GM12878 (cell line): ENCODE results near the gene SGO1. TPM values are rescaled to one million over a fixed set of nuclear protein-coding genes. Genes with fewer than 3 reads are reported as not detected.

Experiments used
- ATAC-seq: fragments of 200-7000 bp; cut with Tn5 transposase; 3 replicates; pipeline ENCODE4 v1.9.1; 2020; ENCODE audit warnings: mild to moderate bottlenecking, moderate library complexity
- BruUV-seq: library from RNA; stranded (reverse); fragments of 400-500 nt; replicated peaks from 2 replicates; lab custom pipeline; 2021; lab: Mats Ljungman, UMichigan
- CTCF ChIA-PET: fragments of 300-600 bp; sonication (Branson Sonifier 250); formaldehyde crosslinking; extraction: SDS; loops from one replicate; lab custom pipeline; 2021; ENCODE audit warnings: inconsistent platforms; lab: Yijun Ruan, JAX
- POLR2A ChIA-PET: fragments of 350-600 bp; formaldehyde crosslinking; extraction: SDS; loops from one replicate; lab custom pipeline; 2021; ENCODE audit warnings: inconsistent platforms; lab: Charles Lee
- RAD21 ChIA-PET: fragments of 300-600 bp; sonication (Branson Sonifier 250); formaldehyde crosslinking; loops from one replicate; lab custom pipeline; 2023; ENCODE audit warnings: antibody characterized with exemption; ENCODE audit not compliant: unreplicated experiment; lab: Charles Lee
- SMC1A ChIA-PET: fragments of 300-600 bp; sonication (Branson Sonifier 250); formaldehyde crosslinking; loops from one replicate; lab custom pipeline; 2023; ENCODE audit not compliant: unreplicated experiment, uncharacterized antibody; lab: Charles Lee
- DNase-seq: peaks from one replicate; pipeline ENCODE4 v3.0.0-alpha.2; 2011; ENCODE audit warnings: low read depth, low spot score
- FAIRE-seq: peaks from 3 replicates; lab custom pipeline; 2011; peaks lifted over from hg19 to GRCh38; lab: Jason Lieb, UNC
- H2AFZ ChIP-seq: 2 replicates; pipeline ENCODE4 v1.6.0; 2011; ENCODE audit warnings: low read depth, low read length, control low read depth; ENCODE audit not compliant: control insufficient read depth
- H3K27ac ChIP-seq: 2 replicates; pipeline ENCODE4 v1.5.1; 2011; ENCODE audit warnings: control low read depth; ENCODE audit not compliant: control insufficient read depth, insufficient read depth
- H3K27me3 ChIP-seq, 2 experiments: replicated peaks in 1 of 2; 2 replicates each; pipeline versions ENCODE4 v1.6.0 to v1.6.1; 2011; ENCODE audit warnings: low read length in 1 of 2; ENCODE audit not compliant: control insufficient read depth in 2 of 2, insufficient read depth in 2 of 2
- H3K36me3 ChIP-seq, 2 experiments: 2 replicates each; pipeline ENCODE4 v1.5.1; 2011; ENCODE audit warnings: low read length in 1 of 2; ENCODE audit not compliant: control insufficient read depth in 2 of 2, insufficient read depth in 2 of 2
- H3K4me1 ChIP-seq: 2 replicates; pipeline ENCODE4 v1.6.1; 2011; ENCODE audit warnings: mild to moderate bottlenecking, low read length, moderate library complexity, mixed read lengths; ENCODE audit not compliant: control insufficient read depth, insufficient read depth
- H3K4me2 ChIP-seq: 2 replicates; pipeline ENCODE4 v1.6.0; 2011; ENCODE audit warnings: control low read depth; ENCODE audit not compliant: control insufficient read depth, insufficient read depth
- H3K4me3 ChIP-seq: fragments of 200-600 bp; sonication (generic); 2 replicates; pipeline ENCODE4 v1.5.1; 2016
- H3K79me2 ChIP-seq: 2 replicates; pipeline ENCODE4 v1.6.0; 2011; ENCODE audit warnings: low read length; ENCODE audit not compliant: control insufficient read depth, insufficient read depth
- H3K9ac ChIP-seq: 2 replicates; pipeline ENCODE4 v1.8.0; 2011; ENCODE audit warnings: low read length, control low read depth, mixed read lengths; ENCODE audit not compliant: control insufficient read depth, insufficient read depth
- H3K9me3 ChIP-seq: replicated peaks from 3 replicates; pipeline ENCODE4 v1.5.1; 2011; ENCODE audit warnings: mild to moderate bottlenecking, low read length; ENCODE audit not compliant: control insufficient read depth, insufficient read depth
- H4K20me1 ChIP-seq: 2 replicates; pipeline ENCODE4 v1.6.0; 2011; ENCODE audit not compliant: control insufficient read depth, insufficient read depth
- MTA3 ChIP-seq: IDR thresholded peaks from 2 replicates; pipeline ENCODE4 v1.6.1; 2012; ENCODE audit warnings: low read length, inconsistent platforms, borderline replicate concordance
- RAD21 ChIP-seq: IDR thresholded peaks from 2 replicates; pipeline ENCODE4 v1.6.1; 2011; ENCODE audit warnings: mild to moderate bottlenecking, low read depth, low read length, moderate library complexity; ENCODE audit not compliant: insufficient read depth
- RBBP5 ChIP-seq: fragments of 200-600 bp; sonication (generic); conservative IDR thresholded peaks from 2 replicates; pipeline ENCODE4 v1.6.1; 2016
- SMC3 ChIP-seq: IDR thresholded peaks from 2 replicates; pipeline ENCODE4 v1.6.1; 2011; ENCODE audit warnings: low read length, improper control_type of control experiment, borderline replicate concordance
- SP1 ChIP-seq: IDR thresholded peaks from one replicate; pipeline ENCODE4 v1.6.1; 2011; ENCODE audit warnings: low read depth, low read length
- TCF7 ChIP-seq: IDR thresholded peaks from 2 replicates; pipeline ENCODE4 v1.6.1; 2014; ENCODE audit warnings: antibody characterized with exemption, borderline replicate concordance
- WGBS: methylation state at CpG from one replicate; pipeline ENCODE4 v1.1.6; 2016; ENCODE audit warnings: low lambda C conversion rate; ENCODE audit not compliant: insufficient replicate concordance, insufficient coverage; ENCODE audit errors: missing lambda C conversion rate; 5-methylcytosine and 5-hydroxymethylcytosine counted together
- in situ Hi-C: fragments of 300-500 bp; cut with MboI; formaldehyde crosslinking; loops from 9 replicates; pipeline ENCODE4 v1.14.3; 2018; ENCODE audit warnings: mixed read lengths
- intact Hi-C: fragments of 100-400 bp; cut with micrococcal nuclease; formaldehyde crosslinking; loops from one replicate; pipeline ENCODE4 v1.14.2; 2022; ENCODE audit not compliant: unreplicated experiment
- polyA plus RNA-seq, 11 experiments: library from polyadenylated mRNA; depleted of rRNA in 4 of 11; unstranded in 6 of 11; stranded (reverse) in 5 of 11; fragments of >200 nt; fragmentation: Nextera tagmentation in 4 of 11; fragmentation: Illumina TruSeq in 1 of 11; extraction: Ambion mirVana in 4 of 11; extraction: Trizol in 1 of 11; gene quantifications; 1 replicate in 1 of 11; 2 replicates in 10 of 11; pipeline versions ENCODE4 v1.2.1 to v1.2.3, GENCODE V29; 2011 to 2016; ENCODE audit warnings: inconsistent platforms in 2 of 11, missing spikeins in 2 of 11, low read depth in 1 of 11
- total RNA-seq, 4 experiments: library from RNA; depleted of rRNA in 3 of 4; stranded (reverse); fragments of >200 nt in 3 of 4; fragmentation: Illumina TruSeq in 1 of 4; extraction: Trizol in 1 of 4; gene quantifications; 2 replicates each; pipeline versions ENCODE4 v1.2.1 to v1.2.3, GENCODE V29; 2013 to 2021
- TF ChIP-seq, protein P1 (sequence below): fragments of 450-650 bp; IDR thresholded peaks from 2 replicates; pipeline ENCODE4 v1.6.1; 2018; ENCODE audit warnings: borderline replicate concordance, mild to moderate bottlenecking; ENCODE audit not compliant: partially characterized antibody
- TF ChIP-seq, protein P2 (sequence below), 3 experiments: IDR thresholded peaks in 2 of 3; conservative IDR thresholded peaks in 1 of 3; 2 replicates each; pipeline ENCODE4 v1.5.1; 2011; ENCODE audit warnings: low read depth in 3 of 3, low read length in 3 of 3, mild to moderate bottlenecking in 3 of 3, control low read depth in 2 of 3, moderate library complexity in 2 of 3, inconsistent platforms in 1 of 3, mixed read lengths in 1 of 3; ENCODE audit not compliant: control insufficient read depth in 2 of 3, insufficient read depth in 1 of 3; ENCODE audit errors: extremely low read depth in 1 of 3

The SGO1 gene
- total and polyA plus RNA-seq, 10 of the 15 experiments (the other 5 are each of a cell fraction or from before 2014, with no cell fraction given) = 10.9 to 46.2 (median 17.6) TPM

DNA sequence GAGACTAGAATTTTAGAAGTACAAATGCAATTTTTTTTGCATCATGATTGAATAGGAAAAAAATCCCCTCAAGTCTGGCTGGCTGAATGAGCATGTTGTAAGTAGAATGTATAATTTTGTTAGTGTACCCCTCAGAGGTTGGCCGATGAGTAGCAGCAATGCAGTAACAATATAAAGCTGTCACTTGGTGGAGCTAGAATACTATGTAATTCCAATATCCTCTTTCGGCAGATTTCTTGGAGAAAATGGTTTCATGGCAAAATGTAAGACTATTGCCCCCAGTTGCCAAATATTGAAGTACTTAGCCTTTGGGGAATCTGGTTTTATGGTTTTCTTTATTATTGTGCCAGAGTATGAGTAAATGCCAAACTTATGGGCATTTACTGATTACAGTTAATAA, 39.8 kb upstream of the SGO1 start:
- CTCF ChIA-PET = interaction anchor here (0.7 to 1.9 kb wide), 8 partner anchors 14 to 1258 kb away, joined by 3 to 7 read pairs (median 3); no protein-coding TSS in a partner anchor
- TF ChIP-seq SMC3 (peak; percentile 29; the same call in 1 of the 2 replicates), SP1 (no peak), RBBP5 (no peak), MTA3 (no peak), RAD21 (peak; percentile 73), TCF7 (no peak)
- TF ChIP-seq, protein P1, sequence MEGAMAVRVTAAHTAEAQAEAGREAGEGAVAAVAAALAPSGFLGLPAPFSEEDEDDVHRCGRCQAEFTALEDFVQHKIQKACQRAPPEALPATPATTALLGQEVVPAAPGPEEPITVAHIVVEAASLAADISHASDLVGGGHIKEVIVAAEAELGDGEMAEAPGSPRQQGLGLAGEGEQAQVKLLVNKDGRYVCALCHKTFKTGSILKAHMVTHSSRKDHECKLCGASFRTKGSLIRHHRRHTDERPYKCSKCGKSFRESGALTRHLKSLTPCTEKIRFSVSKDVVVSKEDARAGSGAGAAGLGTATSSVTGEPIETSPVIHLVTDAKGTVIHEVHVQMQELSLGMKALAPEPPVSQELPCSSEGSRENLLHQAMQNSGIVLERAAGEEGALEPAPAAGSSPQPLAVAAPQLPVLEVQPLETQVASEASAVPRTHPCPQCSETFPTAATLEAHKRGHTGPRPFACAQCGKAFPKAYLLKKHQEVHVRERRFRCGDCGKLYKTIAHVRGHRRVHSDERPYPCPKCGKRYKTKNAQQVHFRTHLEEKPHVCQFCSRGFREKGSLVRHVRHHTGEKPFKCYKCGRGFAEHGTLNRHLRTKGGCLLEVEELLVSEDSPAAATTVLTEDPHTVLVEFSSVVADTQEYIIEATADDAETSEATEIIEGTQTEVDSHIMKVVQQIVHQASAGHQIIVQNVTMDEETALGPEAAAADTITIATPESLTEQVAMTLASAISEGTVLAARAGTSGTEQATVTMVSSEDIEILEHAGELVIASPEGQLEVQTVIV = no peak
- TF ChIP-seq, protein P2, sequence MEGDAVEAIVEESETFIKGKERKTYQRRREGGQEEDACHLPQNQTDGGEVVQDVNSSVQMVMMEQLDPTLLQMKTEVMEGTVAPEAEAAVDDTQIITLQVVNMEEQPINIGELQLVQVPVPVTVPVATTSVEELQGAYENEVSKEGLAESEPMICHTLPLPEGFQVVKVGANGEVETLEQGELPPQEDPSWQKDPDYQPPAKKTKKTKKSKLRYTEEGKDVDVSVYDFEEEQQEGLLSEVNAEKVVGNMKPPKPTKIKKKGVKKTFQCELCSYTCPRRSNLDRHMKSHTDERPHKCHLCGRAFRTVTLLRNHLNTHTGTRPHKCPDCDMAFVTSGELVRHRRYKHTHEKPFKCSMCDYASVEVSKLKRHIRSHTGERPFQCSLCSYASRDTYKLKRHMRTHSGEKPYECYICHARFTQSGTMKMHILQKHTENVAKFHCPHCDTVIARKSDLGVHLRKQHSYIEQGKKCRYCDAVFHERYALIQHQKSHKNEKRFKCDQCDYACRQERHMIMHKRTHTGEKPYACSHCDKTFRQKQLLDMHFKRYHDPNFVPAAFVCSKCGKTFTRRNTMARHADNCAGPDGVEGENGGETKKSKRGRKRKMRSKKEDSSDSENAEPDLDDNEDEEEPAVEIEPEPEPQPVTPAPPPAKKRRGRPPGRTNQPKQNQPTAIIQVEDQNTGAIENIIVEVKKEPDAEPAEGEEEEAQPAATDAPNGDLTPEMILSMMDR (IDR thresholded peaks at IDR 0.05 in 2 of 3, conservative IDR thresholded peaks at IDR 0.05 in 1 of 3; ENCODE audit: control insufficient read depth in 2 of 3, extremely low read depth in 1 of 3, insufficient read depth in 1 of 3, low read depth in 3 of 3, low read length in 3 of 3) = peak; percentile 25 to 52 (median 40); a peak in 4 of 6 replicates
- in situ Hi-C loops = no loop called here
- Histone ChIP-seq H3K36me3 (no peaks in the 10 kb centered on the region), H3K9ac (no peak overlapping the region), H3K9me3 (no peaks in the 10 kb centered on the region), H3K27me3 (no peaks in the 10 kb centered on the region), H3K79me2 (no peaks in the 10 kb centered on the region), H4K20me1 (no peaks in the 10 kb centered on the region), H2AFZ (no peak overlapping the region), H3K4me3 (no peak overlapping the region), H3K4me1 (no peaks in the 10 kb centered on the region), H3K4me2 (no peak overlapping the region), H3K27ac (no peak overlapping the region)
- DNase-seq (no peak), ATAC-seq (peak; percentile 66), FAIRE-seq (no peak)
- no TSS peak for BruUV-seq
- 32% methylated on average over 2 of the region's 2 CpGs for WGBS
- SMC1A ChIA-PET = interaction anchor here (2.6 kb wide), 1 partner anchor 9 kb away, joined by 7 read pairs; no protein-coding TSS in a partner anchor
- RAD21 ChIA-PET = no interaction called here
- POLR2A ChIA-PET = no interaction called here
- intact Hi-C loops = loop anchor here (5.0 to 10.0 kb wide), 3 partner anchors 117 to 429 kb away; no protein-coding TSS in a partner anchor
